HepG2 (cell line): ENCODE data around the gene SAMD14. TPM values are rescaled to one million over a fixed set of nuclear protein-coding genes. Genes with fewer than 3 reads are reported as not detected.

ENCODE experiments used
- ATF7-NPFF ChIP-seq: sonication (generic); formaldehyde crosslinking; IDR thresholded peaks from 2 replicates; pipeline ENCODE4 v1.8.1; 2023; ENCODE audit warnings: mild to moderate bottlenecking, low read depth, missing genetic modification reagents, moderate library complexity
- BATF2 ChIP-seq: sonication (generic); formaldehyde crosslinking; IDR thresholded peaks from 2 replicates; pipeline ENCODE4 v1.8.0; 2022; ENCODE audit warnings: mild to moderate bottlenecking, missing genetic modification reagents, moderate library complexity
- BORCS8-MEF2B ChIP-seq: sonication (generic); formaldehyde crosslinking; IDR thresholded peaks from 2 replicates; pipeline ENCODE4 v1.8.0; 2022; ENCODE audit warnings: mild to moderate bottlenecking, missing genetic modification reagents
- ETS1 ChIP-seq: sonication (generic); formaldehyde crosslinking; IDR thresholded peaks from 2 replicates; pipeline ENCODE4 v1.4.0; 2020; ENCODE audit warnings: missing genetic modification reagents
- GTF2F1 ChIP-seq: fragments of 150-350 bp; IDR thresholded peaks from 2 replicates; pipeline ENCODE4 v1.6.1; 2014; ENCODE audit warnings: low read length
- HHEX ChIP-seq: IDR thresholded peaks from 2 replicates; pipeline ENCODE4 v1.6.1; 2016; ENCODE audit warnings: control low read depth
- NCOA5 ChIP-seq: sonication (generic); formaldehyde crosslinking; IDR thresholded peaks from 2 replicates; pipeline ENCODE4 v1.4.0; 2020; ENCODE audit warnings: missing genetic modification reagents
- POLR2AphosphoS5 ChIP-seq: IDR thresholded peaks from 2 replicates; pipeline ENCODE4 v1.6.1; 2012; ENCODE audit warnings: low read depth, low read length
- PRPF4 ChIP-seq: fragments of 200-400 bp; formaldehyde crosslinking; IDR thresholded peaks from 2 replicates; pipeline ENCODE4 v1.6.1; 2016; ENCODE audit warnings: low read length, low read depth; ENCODE audit not compliant: poor library complexity, severe bottlenecking
- SALL2 ChIP-seq: sonication (generic); formaldehyde crosslinking; IDR thresholded peaks from 2 replicates; pipeline ENCODE4 v1.8.1; 2023; ENCODE audit warnings: mild to moderate bottlenecking, missing genetic modification reagents, inconsistent platforms
- THAP8 ChIP-seq: sonication (generic); formaldehyde crosslinking; IDR thresholded peaks from 2 replicates; pipeline ENCODE4 v1.5.1; 2020; ENCODE audit warnings: missing genetic modification reagents, mild to moderate bottlenecking, borderline replicate concordance
- YEATS2 ChIP-seq: sonication (generic); formaldehyde crosslinking; IDR thresholded peaks from 2 replicates; pipeline ENCODE4 v1.4.0; 2020; ENCODE audit warnings: missing genetic modification reagents, borderline replicate concordance
- ZBTB10 ChIP-seq: sonication (generic); formaldehyde crosslinking; IDR thresholded peaks from 2 replicates; pipeline ENCODE4 v1.4.0; 2020; ENCODE audit warnings: missing genetic modification reagents, borderline replicate concordance
- ZBTB42 ChIP-seq: sonication (generic); formaldehyde crosslinking; IDR thresholded peaks from 2 replicates; pipeline ENCODE4 v1.5.0; 2020; ENCODE audit warnings: mild to moderate bottlenecking, missing genetic modification reagents
- ZFP36L2 ChIP-seq: sonication (generic); formaldehyde crosslinking; IDR thresholded peaks from 2 replicates; pipeline ENCODE4 v1.4.0; 2020; ENCODE audit warnings: missing genetic modification reagents
- ZFP82 ChIP-seq: sonication (generic); formaldehyde crosslinking; IDR thresholded peaks from 2 replicates; pipeline ENCODE4 v1.5.1; 2020; ENCODE audit warnings: mild to moderate bottlenecking, missing genetic modification reagents, borderline replicate concordance
- ZNF20 ChIP-seq: sonication (generic); formaldehyde crosslinking; IDR thresholded peaks from 2 replicates; pipeline ENCODE4 v1.4.0; 2020; ENCODE audit warnings: mild to moderate bottlenecking, moderate library complexity, missing genetic modification reagents
- ZNF234 ChIP-seq: sonication (generic); formaldehyde crosslinking; conservative IDR thresholded peaks from 2 replicates; pipeline ENCODE4 v1.5.1; 2020; ENCODE audit warnings: mild to moderate bottlenecking, missing genetic modification reagents
- ZNF761 ChIP-seq: sonication (generic); formaldehyde crosslinking; conservative IDR thresholded peaks from 2 replicates; pipeline ENCODE4 v1.4.0; 2020; ENCODE audit warnings: mild to moderate bottlenecking, missing genetic modification reagents
- ZUFSP ChIP-seq: sonication (generic); formaldehyde crosslinking; IDR thresholded peaks from 2 replicates; pipeline ENCODE4 v1.9.0; 2021; ENCODE audit warnings: missing genetic modification reagents, mild to moderate bottlenecking, borderline replicate concordance
- polyA plus RNA-seq, 8 experiments: library from polyadenylated mRNA; depleted of rRNA in 3 of 8; stranded (reverse) in 7 of 8; unstranded in 1 of 8; fragments of >200 nt; fragmentation: Illumina TruSeq in 4 of 8; extraction: Trizol in 4 of 8; gene quantifications; 2 replicates each; pipeline versions ENCODE4 v1.2.1 to v1.2.3, GENCODE V29; 2011 to 2016; ENCODE audit warnings: low read depth in 4 of 8, missing spikeins in 1 of 8, mixed read lengths in 1 of 8; ENCODE audit not compliant: insufficient read depth in 1 of 8
- total RNA-seq, 5 experiments: library from RNA; depleted of rRNA; stranded (reverse); fragments of >200 nt; fragmentation: Illumina TruSeq; extraction: Trizol; gene quantifications; 2 replicates each; pipeline ENCODE4 v1.2.3, GENCODE V29; 2016; ENCODE audit warnings: low read depth in 1 of 5
- TF ChIP-seq, protein P1 (sequence below): sonication (generic); formaldehyde crosslinking; IDR thresholded peaks from 2 replicates; pipeline ENCODE4 v1.5.0; 2020; ENCODE audit warnings: mild to moderate bottlenecking, missing genetic modification reagents

SAMD14 gene
- total and polyA plus RNA-seq, 2 of the 13 experiments (the other 11 are each of a cell fraction or from before 2014, with no cell fraction given) = 0.07 to 0.22 TPM

DNA sequence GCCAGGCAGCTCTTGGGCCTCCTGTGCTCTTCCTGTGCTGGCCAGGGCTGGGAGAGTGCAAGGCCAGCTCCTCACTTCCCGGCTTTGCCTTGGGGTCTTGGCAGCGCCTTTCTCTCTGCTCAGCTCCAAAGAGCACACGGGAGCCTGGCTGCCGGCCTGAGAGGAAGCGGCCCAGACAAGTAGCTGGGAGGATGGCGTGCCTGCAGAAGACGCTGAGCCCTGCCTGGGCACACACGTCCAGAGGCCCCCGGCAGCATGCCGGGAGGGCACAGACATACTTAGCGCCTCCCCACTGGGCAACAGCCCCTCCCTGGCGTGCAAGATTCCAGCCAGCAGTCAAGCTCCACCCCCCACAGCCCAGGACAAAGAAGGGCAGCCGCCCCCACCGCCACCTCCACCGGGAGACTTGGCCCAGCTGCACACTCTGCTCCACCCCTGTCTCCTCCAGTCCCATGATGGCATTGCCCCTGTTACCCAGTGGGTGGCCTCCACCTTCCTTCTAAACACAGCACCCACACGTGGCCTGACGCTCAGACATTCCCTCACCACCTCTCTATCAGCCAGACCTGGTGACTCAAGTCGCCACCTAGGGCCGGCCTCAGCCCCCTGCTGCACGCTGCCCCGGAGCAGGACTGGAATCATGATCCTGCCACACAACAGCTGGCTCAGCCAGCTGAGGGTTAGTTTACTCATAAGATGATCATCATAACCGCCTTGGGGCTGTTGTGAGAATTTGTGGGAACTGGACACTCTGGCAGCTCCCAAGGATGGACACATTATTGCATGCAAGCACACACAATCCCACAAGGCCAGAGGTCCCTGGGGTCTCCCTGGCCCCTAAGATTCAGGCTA, 48.2 kb upstream of the SAMD14 start (continued):
- TF ChIP-seq ZBTB10 (CRISPR knock-in tag) = no peak
- TF ChIP-seq ZBTB42 (CRISPR knock-in tag) = no peak
- TF ChIP-seq POLR2AphosphoS5 = no peak
- TF ChIP-seq HHEX (CRISPR knock-in tag) = no peak
- peak; percentile 31; the same call in 1 of the 2 replicates for TF ChIP-seq YEATS2 (CRISPR knock-in tag)
- TF ChIP-seq ZFP36L2 (CRISPR knock-in tag) = no peak
- no peak for TF ChIP-seq ZNF761 (CRISPR knock-in tag)
- TF ChIP-seq, protein P1, sequence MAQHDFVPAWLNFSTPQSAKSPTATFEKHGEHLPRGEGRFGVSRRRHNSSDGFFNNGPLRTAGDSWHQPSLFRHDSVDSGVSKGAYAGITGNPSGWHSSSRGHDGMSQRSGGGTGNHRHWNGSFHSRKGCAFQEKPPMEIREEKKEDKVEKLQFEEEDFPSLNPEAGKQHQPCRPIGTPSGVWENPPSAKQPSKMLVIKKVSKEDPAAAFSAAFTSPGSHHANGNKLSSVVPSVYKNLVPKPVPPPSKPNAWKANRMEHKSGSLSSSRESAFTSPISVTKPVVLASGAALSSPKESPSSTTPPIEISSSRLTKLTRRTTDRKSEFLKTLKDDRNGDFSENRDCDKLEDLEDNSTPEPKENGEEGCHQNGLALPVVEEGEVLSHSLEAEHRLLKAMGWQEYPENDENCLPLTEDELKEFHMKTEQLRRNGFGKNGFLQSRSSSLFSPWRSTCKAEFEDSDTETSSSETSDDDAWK (CRISPR knock-in tag) = no peak
- TF ChIP-seq THAP8 (CRISPR knock-in tag) = no peak
- no peak for TF ChIP-seq ATF7-NPFF (CRISPR knock-in tag)
- TF ChIP-seq ZUFSP (CRISPR knock-in tag) = no peak
- TF ChIP-seq ZFP82 (CRISPR knock-in tag) = no peak
- TF ChIP-seq BATF2 (CRISPR knock-in tag) = no peak
- TF ChIP-seq ETS1 (CRISPR knock-in tag) = no peak
- no peak for TF ChIP-seq ZNF234 (CRISPR knock-in tag)
- no peak for TF ChIP-seq GTF2F1
- peak; percentile 63 for TF ChIP-seq BORCS8-MEF2B
- TF ChIP-seq ZNF20 (CRISPR knock-in tag) = no peak
- TF ChIP-seq NCOA5 (CRISPR knock-in tag) = no peak
- TF ChIP-seq PRPF4 = no peak
- TF ChIP-seq SALL2 = peak; percentile 64; the same call in 1 of the 2 replicates
